ENCODE data around the gene SMAD2. TPM values are rescaled to one million over a fixed set of nuclear protein-coding genes. Genes with fewer than 3 reads are reported as not detected.

SMAD2 gene
- total and polyA plus RNA-seq, 2 of the 8 experiments (the other 6 are each of a cell fraction or from before 2014, with no cell fraction given) = 28.4 to 124 TPM

DNA sequence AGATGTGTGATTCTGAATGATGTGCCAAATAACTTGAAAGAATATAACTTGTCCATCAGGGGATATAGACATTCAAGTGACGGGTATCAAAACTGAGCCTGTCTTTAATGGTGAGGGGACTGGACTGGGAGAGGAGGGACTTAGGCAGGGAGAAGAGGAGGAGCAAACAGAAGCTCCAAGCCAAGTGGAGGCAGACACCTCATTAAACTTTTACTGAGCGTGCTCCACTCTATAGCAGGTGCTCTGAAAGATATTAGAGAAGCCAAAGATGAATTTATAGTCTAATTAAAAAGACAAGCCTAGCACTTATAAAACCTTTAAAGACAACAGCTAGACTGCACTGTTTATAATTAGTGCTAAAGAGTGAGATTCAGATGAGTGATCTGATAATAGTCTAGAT lies 47.7 kb upstream of the SMAD2 start:
- WGBS, 2 experiments (ENCODE audit: extremely low coverage in 1 of 2, insufficient coverage in 1 of 2, insufficient read length in 1 of 2, insufficient replicate concordance in 2 of 2, low coverage in 1 of 2, low lambda C conversion rate in 2 of 2, missing lambda C conversion rate in 1 of 2) = 83% methylated on average over 2 of the region's 2 CpGs; no CpG with 5 or more reads in 1 of the 2 experiments

More for the DNA sequence above, 47.7 kb upstream of the SMAD2 start:
- Histone ChIP-seq H3K79me1 (ENCODE audit: low read depth, low read length) (no peaks in the 10 kb centered on the region), H3K27ac (ENCODE audit: low read depth, low read length) (no peak overlapping the region), H3K27me3 (replicated peaks in 1 of 4; ENCODE audit: control insufficient read depth in 3 of 4, extremely low read depth in 1 of 4, insufficient read depth in 3 of 4, low read length in 3 of 4) (no peaks in the 10 kb centered on the region), H3K4me3 (ENCODE audit: extremely low read depth in 1 of 4, insufficient read depth in 2 of 4, low read depth in 3 of 4, low read length in 4 of 4) (no peak overlapping the region), H3K36me3 (ENCODE audit: control insufficient read depth in 2 of 4, insufficient read depth in 4 of 4, low read length in 3 of 4) (no peaks in the 10 kb centered on the region), H2BK15ac (ENCODE audit: low read length) (no peak overlapping the region), H3K9me3 (ENCODE audit: insufficient read depth in 2 of 2, low read depth in 1 of 2, low read length in 1 of 2) (no peaks in the 10 kb centered on the region; a peak in 1 of 4 replicates), H2AK5ac (ENCODE audit: low read depth, low read length) (no peak overlapping the region), H4K8ac (ENCODE audit: extremely low read depth, insufficient read depth, low read length) (no peak overlapping the region), H3K4me2 (ENCODE audit: insufficient read depth in 1 of 2, low read depth in 2 of 2, low read length in 2 of 2) (no peak overlapping the region), H2BK20ac (ENCODE audit: low read length) (no peak overlapping the region), H4K20me1 (replicated peaks in 1 of 2; ENCODE audit: control insufficient read depth in 1 of 2, insufficient read depth in 2 of 2, low read length in 2 of 2) (no peaks in the 10 kb centered on the region), H3K23ac (ENCODE audit: insufficient read length) (no peak overlapping the region), H3K4ac (replicated peaks; ENCODE audit: insufficient read length, low read depth, low read length) (no peak overlapping the region), H3K9ac (replicated peaks in 1 of 4; ENCODE audit: extremely low read depth in 1 of 4, low read depth in 3 of 4, low read length in 3 of 4) (no peak overlapping the region), H2BK12ac (ENCODE audit: low read depth, low read length) (no peak overlapping the region), H2BK120ac (replicated peaks; ENCODE audit: low read depth, low read length) (no peak overlapping the region), H4K5ac (ENCODE audit: insufficient read length, low read depth, low read length) (no peak overlapping the region), H2BK5ac (ENCODE audit: low read depth, low read length) (no peak overlapping the region), H4K91ac (replicated peaks; ENCODE audit: insufficient read length, low read length) (no peak overlapping the region), H3K79me2 (ENCODE audit: control insufficient read depth in 1 of 2, insufficient read depth in 2 of 2, low read length in 2 of 2) (no peaks in the 10 kb centered on the region), H3K18ac (ENCODE audit: extremely low read depth, low read length) (no peak overlapping the region), H3K14ac (ENCODE audit: insufficient read length) (no peak overlapping the region), H3K56ac (replicated peaks; ENCODE audit: insufficient read length, low read depth, low read length) (no peak overlapping the region), H3K4me1 (replicated peaks in 1 of 4; ENCODE audit: control insufficient read depth in 3 of 4, insufficient read depth in 4 of 4, low read length in 3 of 4) (peaks cover 2 to 27% (median 16%) of the 10 kb centered on the region in 4 experiments; a peak in 4 of 7 replicates), H3K23me2 (ENCODE audit: low read depth, low read length) (no peaks in the 10 kb centered on the region), H2AFZ (ENCODE audit: low read length) (no peak overlapping the region)
- DNase-seq (ENCODE audit: low read depth in 1 of 2, low spot score in 2 of 2) = no peak
- ChIA-PET CTCF (ENCODE audit: partially characterized antibody) (interaction anchor here (0.6 to 1.7 kb wide), 3 partner anchors 8 to 206 kb away, joined by 3 to 7 read pairs (median 3); no protein-coding TSS in a partner anchor), POLR2A (ENCODE audit: partially characterized antibody) (interaction anchor here (0.8 kb wide), 1 partner anchor 10 kb away, joined by 5 read pairs; no protein-coding TSS in a partner anchor)
- FAIRE-seq = no peak
- no peak for TF ChIP-seq JUN (IDR thresholded peaks at IDR 0.05; ENCODE audit: low read depth, low read length)
